HEK293 (cell line): ENCODE results near the gene AHCY.
A peak's percentile ranks its signal among the peaks of the same experiment; 100 is the strongest.
"Not testable (repeated sequence)": the region's sequence is repeated elsewhere in the genome, so short reads cannot be mapped to it uniquely, and the experiment has no call there.

Experiments used
- CTCF ChIA-PET: fragments of 350-600 bp; formaldehyde crosslinking; extraction: SDS; loops from one replicate; lab custom pipeline; 2021; ENCODE audit warnings: antibody characterized with exemption; lab: Yijun Ruan, JAX
- POLR2A ChIA-PET: fragments of 300-600 bp; formaldehyde crosslinking; extraction: SDS; loops from one replicate; lab custom pipeline; 2020; ENCODE audit warnings: antibody characterized with exemption, inconsistent platforms; lab: Yijun Ruan, JAX
- H3K27ac ChIP-seq: fragments of 200-500 bp; sonication (Bioruptor generic); 2 replicates; pipeline ENCODE4 v1.5.1; 2014; ENCODE audit warnings: low read depth, low read length, control low read depth, inconsistent platforms; ENCODE audit errors: extremely low read depth
- H3K36me3 ChIP-seq, 2 experiments: fragments of 200-500 bp in 1 of 2; sonication (Bioruptor generic) in 1 of 2; 1 replicate in 1 of 2; 2 replicates in 1 of 2; pipeline ENCODE4 v1.5.1; 2014 to 2017; ENCODE audit warnings: inconsistent platforms in 2 of 2, low read length in 2 of 2; ENCODE audit not compliant: control insufficient read depth in 2 of 2, insufficient read depth in 1 of 2
- H3K4me1 ChIP-seq: fragments of 200-500 bp; sonication (Bioruptor generic); 2 replicates; pipeline ENCODE4 v1.5.1; 2014; ENCODE audit warnings: mild to moderate bottlenecking, low read length, inconsistent platforms; ENCODE audit not compliant: control insufficient read depth, insufficient read depth
- H3K4me3 ChIP-seq: 2 replicates; pipeline ENCODE4 v1.5.1; 2011; ENCODE audit warnings: low read depth, mild to moderate bottlenecking, control low read depth, low read length, moderate library complexity
- H3K9me3 ChIP-seq: fragments of 200-500 bp; sonication (Bioruptor generic); 2 replicates; pipeline ENCODE4 v1.5.1; 2014; ENCODE audit warnings: low read depth, low read length, inconsistent platforms; ENCODE audit not compliant: control insufficient read depth, insufficient read depth
- BCL11A ChIP-seq: fragments of 450-650 bp; formaldehyde crosslinking; IDR thresholded peaks from 2 replicates; pipeline ENCODE4 v1.5.1; 2016; ENCODE audit warnings: low read depth, missing biosample characterization, missing genetic modification characterization
- ELK4 ChIP-seq: IDR thresholded peaks from 2 replicates; pipeline ENCODE4 v1.6.1; 2011; ENCODE audit warnings: mild to moderate bottlenecking, low read depth, low read length, borderline replicate concordance
- GLI4 ChIP-seq: fragments of 450-650 bp; formaldehyde crosslinking; IDR thresholded peaks from 2 replicates; pipeline ENCODE4 v1.5.1; 2016; ENCODE audit warnings: missing biosample characterization, missing genetic modification characterization
- SP2 ChIP-seq: fragments of 450-650 bp; formaldehyde crosslinking; IDR thresholded peaks from 2 replicates; pipeline ENCODE4 v1.5.1; 2016; ENCODE audit warnings: missing biosample characterization, missing genetic modification characterization
- SP3 ChIP-seq: fragments of 450-650 bp; formaldehyde crosslinking; IDR thresholded peaks from 2 replicates; pipeline ENCODE4 v1.5.1; 2016; ENCODE audit warnings: missing biosample characterization, missing genetic modification characterization
- ZFP3 ChIP-seq: fragments of 450-650 bp; formaldehyde crosslinking; IDR thresholded peaks from 2 replicates; pipeline ENCODE4 v1.5.1; 2016; ENCODE audit warnings: low read depth, missing biosample characterization, missing genetic modification characterization
- ZNF10 ChIP-seq: fragments of 450-650 bp; formaldehyde crosslinking; IDR thresholded peaks from 2 replicates; pipeline ENCODE4 v1.5.1; 2017; ENCODE audit warnings: missing biosample characterization, missing genetic modification characterization
- ZNF155 ChIP-seq: fragments of 450-650 bp; formaldehyde crosslinking; IDR thresholded peaks from 2 replicates; pipeline ENCODE4 v1.5.1; 2016; ENCODE audit warnings: missing biosample characterization, missing genetic modification characterization
- ZNF223 ChIP-seq: fragments of 450-650 bp; formaldehyde crosslinking; IDR thresholded peaks from 2 replicates; pipeline ENCODE4 v1.5.1; 2016; ENCODE audit warnings: missing biosample characterization, missing genetic modification characterization
- ZNF501 ChIP-seq: fragments of 450-650 bp; formaldehyde crosslinking; IDR thresholded peaks from 2 replicates; pipeline ENCODE4 v1.5.1; 2016; ENCODE audit warnings: missing biosample characterization, missing genetic modification characterization
- ZNF623 ChIP-seq: fragments of 450-650 bp; formaldehyde crosslinking; IDR thresholded peaks from 2 replicates; pipeline ENCODE4 v1.5.1; 2016; ENCODE audit warnings: missing biosample characterization, missing genetic modification characterization
- ZNF660 ChIP-seq: fragments of 450-650 bp; IDR thresholded peaks from 2 replicates; pipeline ENCODE4 v1.5.1; 2018; ENCODE audit warnings: missing biosample characterization, mild to moderate bottlenecking, missing genetic modification characterization
- TF ChIP-seq, protein P1 (sequence below): fragments of 450-650 bp; formaldehyde crosslinking; IDR thresholded peaks from 2 replicates; pipeline ENCODE4 v1.5.1; 2017; ENCODE audit warnings: missing biosample characterization, missing genetic modification characterization

The AHCY gene

GRCh38 chr20:34290471-34290870 lies 12.7 kb downstream of the AHCY start:
- ChIA-PET CTCF (no interaction called here), POLR2A (no interaction called here)
- H3K9me3 ChIP-seq, result no peaks in the 10 kb centered on the region
- no peaks in the 10 kb centered on the region for H3K4me1 ChIP-seq
- H3K27ac ChIP-seq, result no peak overlapping the region
- 0 out of 2 replicates have a peak, but pooled peaks have one; percentile 1 for TF ChIP-seq SP2 (tag by site-specific recombination)
- TF ChIP-seq ZFP3 (tag by site-specific recombination), result no peak
- H3K36me3 ChIP-seq, result peaks cover 18 to 91% of the 10 kb centered on the region in 2 experiments; a peak in 2 of 3 replicates
- H3K4me3 ChIP-seq, result no peak overlapping the region

DNA sequence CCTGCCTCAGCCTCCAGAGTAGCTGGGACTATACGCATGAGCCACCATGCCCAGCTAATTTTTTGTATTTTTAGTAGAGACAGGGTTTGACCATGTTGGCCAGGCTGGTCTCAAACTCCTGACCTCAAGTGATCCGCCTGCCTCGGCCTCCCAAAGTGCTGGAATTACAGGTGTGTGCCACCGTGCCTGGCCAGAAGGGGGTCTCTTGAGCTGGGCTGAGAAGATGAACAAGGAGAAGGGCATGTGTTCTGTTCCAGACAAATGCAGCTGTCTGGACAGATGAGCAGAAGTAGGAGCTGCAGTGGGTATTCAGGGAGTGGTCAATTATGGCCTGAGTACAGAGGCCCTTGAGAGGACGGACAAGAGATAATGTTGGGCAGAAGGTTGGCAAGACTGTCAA lies 15.7 kb downstream of the AHCY start:
- H3K4me1 ChIP-seq, H3K9me3 ChIP-seq, H3K4me3 ChIP-seq, POLR2A ChIA-PET, H3K27ac ChIP-seq: not testable (repeated sequence)
- H3K36me3 ChIP-seq, result peaks cover 15 to 91% of the 10 kb centered on the region in 2 experiments; a peak in 2 of 3 replicates
- CTCF ChIA-PET, result interaction anchor here (0.6 kb wide), 1 partner anchor 261 kb away, joined by 4 read pairs; no protein-coding TSS in a partner anchor

DNA sequence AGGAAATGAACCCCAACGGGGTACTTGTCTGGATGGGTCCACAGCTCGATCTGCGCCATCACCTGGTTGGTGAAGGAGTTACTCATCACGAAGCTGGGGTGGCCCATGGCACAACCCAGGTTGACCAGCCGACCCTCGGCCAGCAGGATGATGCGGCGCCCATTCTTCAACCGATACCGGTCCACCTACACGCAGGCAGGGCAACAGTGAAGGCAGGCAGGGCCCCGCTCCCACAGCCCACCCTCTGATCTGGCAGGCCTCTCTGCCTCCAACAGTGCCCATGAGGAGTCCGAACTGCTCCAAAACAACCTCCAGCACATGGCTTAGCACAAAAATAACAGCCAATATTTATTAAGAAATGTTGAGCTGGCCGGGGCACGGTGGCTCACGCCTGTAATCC lies 17.7 kb downstream of the AHCY start:
- Histone ChIP-seq H3K36me3 (peaks cover 13 to 91% of the 10 kb centered on the region in 2 experiments; a peak in 2 of 3 replicates), H3K27ac (no peak overlapping the region), H3K9me3 (no peaks in the 10 kb centered on the region), H3K4me1 (no peaks in the 10 kb centered on the region), H3K4me3 (no peak overlapping the region)
- CTCF ChIA-PET, result no interaction called here
- TF ChIP-seq, protein P1, sequence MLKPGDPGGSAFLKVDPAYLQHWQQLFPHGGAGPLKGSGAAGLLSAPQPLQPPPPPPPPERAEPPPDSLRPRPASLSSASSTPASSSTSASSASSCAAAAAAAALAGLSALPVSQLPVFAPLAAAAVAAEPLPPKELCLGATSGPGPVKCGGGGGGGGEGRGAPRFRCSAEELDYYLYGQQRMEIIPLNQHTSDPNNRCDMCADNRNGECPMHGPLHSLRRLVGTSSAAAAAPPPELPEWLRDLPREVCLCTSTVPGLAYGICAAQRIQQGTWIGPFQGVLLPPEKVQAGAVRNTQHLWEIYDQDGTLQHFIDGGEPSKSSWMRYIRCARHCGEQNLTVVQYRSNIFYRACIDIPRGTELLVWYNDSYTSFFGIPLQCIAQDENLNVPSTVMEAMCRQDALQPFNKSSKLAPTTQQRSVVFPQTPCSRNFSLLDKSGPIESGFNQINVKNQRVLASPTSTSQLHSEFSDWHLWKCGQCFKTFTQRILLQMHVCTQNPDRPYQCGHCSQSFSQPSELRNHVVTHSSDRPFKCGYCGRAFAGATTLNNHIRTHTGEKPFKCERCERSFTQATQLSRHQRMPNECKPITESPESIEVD (tag by site-specific recombination), result no peak
- POLR2A ChIA-PET, result no interaction called here

DNA sequence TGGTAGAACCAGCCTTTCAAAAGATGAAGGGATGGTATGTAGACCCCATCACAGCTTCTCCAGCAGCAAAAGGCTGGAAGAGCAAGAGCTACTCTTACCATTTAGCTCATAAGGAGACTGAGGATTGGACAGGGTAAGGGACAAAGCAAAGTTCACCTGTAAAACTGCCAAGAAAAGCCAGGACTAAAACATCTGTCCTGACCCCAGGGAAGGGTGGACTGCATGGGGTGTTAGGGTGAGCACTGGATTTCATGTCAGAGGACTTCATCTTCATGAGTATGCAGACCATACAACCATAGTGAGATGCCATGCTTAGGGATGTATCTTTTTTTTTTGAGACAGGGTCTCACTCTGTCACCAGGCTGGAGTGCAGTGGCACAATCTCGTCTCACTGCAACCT lies 19.3 kb downstream of the AHCY start:
- Histone ChIP-seq H3K9me3 (no peaks in the 10 kb centered on the region), H3K36me3 (peaks cover 9 to 93% of the 10 kb centered on the region in 2 experiments; a peak in 2 of 3 replicates), H3K4me1 (no peaks in the 10 kb centered on the region), H3K4me3 (no peak overlapping the region), H3K27ac (no peak overlapping the region)
- TF ChIP-seq ZNF501 (tag by site-specific recombination) (no peak), SP3 (tag by site-specific recombination) (no peak), ZNF155 (no peak), GLI4 (tag by site-specific recombination) (no peak), ZNF10 (tag by site-specific recombination) (no peak), ELK4 (no peak)
- POLR2A ChIA-PET, result no interaction called here
- CTCF ChIA-PET, result interaction anchor here (0.7 kb wide), 1 partner anchor 678 kb away, joined by 3 read pairs; no protein-coding TSS in a partner anchor

DNA sequence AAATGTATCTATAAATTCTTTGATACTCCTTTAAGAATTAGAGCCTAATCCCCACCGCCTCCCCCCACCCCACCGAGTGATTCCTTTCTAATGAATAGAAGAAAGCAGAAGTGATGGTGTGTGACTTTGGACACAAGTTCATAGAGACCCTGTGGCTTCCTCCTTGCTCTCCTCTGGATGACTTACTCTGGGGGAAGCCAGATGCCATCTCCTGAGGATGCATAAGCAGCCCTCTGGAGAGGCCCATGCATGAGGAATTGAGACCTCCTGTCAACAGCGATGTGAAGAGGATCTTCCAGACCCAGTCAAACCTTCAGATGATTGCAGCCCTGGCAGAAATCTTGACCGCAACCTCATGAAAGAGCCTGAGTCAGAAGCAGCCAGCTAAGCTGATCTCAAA lies 21.1 kb downstream of the AHCY start:
- ChIA-PET POLR2A (interaction anchor here (0.6 kb wide), 1 partner anchor 527 kb away, joined by 6 read pairs; no protein-coding TSS in a partner anchor), CTCF (no interaction called here)
- H3K27ac ChIP-seq, result no peak overlapping the region
- H3K4me3 ChIP-seq, result no peak overlapping the region
- H3K9me3 ChIP-seq, result no peaks in the 10 kb centered on the region
- peaks cover 13 to 92% of the 10 kb centered on the region in 2 experiments; a peak in 2 of 3 replicates for H3K36me3 ChIP-seq
- TF ChIP-seq ZNF660 (tag by site-specific recombination) (no peak), ZNF223 (tag by site-specific recombination) (no peak), ZNF623 (tag by site-specific recombination) (no peak), BCL11A (tag by site-specific recombination) (no peak)
- H3K4me1 ChIP-seq, result no peaks in the 10 kb centered on the region
